NCI-H82 (cell line): ENCODE data around the gene TRMT1L.
A peak's percentile ranks its signal among the peaks of the same experiment; 100 is the strongest.
"Not testable (repeated sequence)": the region's sequence is repeated elsewhere in the genome, so short reads cannot be mapped to it uniquely, and the experiment has no call there.

Experiments used
- DNase-seq: peaks from one replicate; lab custom pipeline; 2025; lab: John Stamatoyannopoulos, UW

TRMT1L gene

GRCh38 chr1:185156854-185157598 is at the start of gene TRMT1L, which contains the start of gene SWT1:
Gene TRMT1L (minus strand): TSS chr1:185156953. CDS start chr1:185156712, 241 bp downstream.
Gene SWT1 (plus strand): TSS chr1:185157167. CDS start chr1:185160842, 3,675 bp downstream.
- peak; percentile 100 for DNase-seq

DNA sequence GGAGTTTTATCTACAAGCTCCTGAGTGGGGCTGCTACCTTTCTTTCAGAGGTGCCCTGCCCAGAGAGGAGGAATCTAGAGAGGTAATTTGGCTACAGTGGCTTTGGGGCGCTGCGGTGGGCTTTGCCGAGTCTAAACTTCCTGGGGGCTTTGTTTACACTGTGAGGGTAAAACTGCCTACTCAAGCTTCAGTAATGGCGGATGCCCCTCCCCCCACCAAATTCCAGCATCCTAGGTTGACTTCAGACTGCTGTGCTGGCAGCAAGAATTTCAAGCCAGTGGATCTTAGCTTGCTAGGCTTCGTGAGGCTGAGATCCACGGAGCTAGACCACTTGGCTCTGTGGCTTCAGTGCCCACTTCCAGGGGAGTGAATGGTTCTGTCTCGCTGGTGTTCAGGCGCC is 44.1 kb upstream of the TRMT1L start:
- no peak for DNase-seq

DNA sequence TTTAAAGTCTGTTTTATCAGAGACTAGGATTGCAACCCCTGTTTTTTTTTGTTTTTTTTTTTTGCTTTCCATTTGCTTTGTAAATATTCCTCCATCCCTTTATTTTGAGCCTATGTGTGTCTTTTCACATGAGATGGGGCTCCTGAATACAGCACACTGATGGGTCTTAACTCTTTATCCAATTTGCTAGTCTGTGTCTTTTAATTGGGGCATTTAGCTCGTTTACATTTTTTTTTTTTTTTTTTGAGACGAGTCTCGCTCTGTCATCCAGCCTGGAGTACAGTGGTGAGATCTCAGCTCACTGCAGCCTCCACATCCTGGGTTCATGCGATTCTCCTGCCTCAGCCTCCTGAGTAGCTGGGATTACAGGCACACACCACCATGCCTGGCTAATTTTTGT is 42.0 kb upstream of the TRMT1L start:
- not testable (repeated sequence) for DNase-seq

DNA sequence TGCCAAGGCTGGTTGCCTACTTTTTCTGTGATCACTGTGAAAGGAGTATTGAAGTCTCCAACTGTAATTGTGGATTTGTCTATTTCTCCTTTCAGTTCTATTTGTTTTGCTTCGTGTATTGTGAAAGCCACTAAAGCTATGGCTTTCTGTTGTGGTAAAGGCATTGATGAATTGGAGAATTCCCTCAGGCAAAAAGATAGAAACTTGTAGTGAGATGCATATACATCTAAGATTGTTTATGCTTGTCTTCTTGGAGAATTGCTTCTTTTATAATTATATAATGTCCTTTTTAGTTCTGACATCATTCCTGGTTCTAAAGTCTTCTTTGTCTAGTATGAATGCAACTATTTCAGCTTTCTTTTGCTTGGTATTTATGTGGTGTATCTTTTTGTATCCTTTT is 37.0 kb upstream of the TRMT1L start:
- DNase-seq: no peak

DNA sequence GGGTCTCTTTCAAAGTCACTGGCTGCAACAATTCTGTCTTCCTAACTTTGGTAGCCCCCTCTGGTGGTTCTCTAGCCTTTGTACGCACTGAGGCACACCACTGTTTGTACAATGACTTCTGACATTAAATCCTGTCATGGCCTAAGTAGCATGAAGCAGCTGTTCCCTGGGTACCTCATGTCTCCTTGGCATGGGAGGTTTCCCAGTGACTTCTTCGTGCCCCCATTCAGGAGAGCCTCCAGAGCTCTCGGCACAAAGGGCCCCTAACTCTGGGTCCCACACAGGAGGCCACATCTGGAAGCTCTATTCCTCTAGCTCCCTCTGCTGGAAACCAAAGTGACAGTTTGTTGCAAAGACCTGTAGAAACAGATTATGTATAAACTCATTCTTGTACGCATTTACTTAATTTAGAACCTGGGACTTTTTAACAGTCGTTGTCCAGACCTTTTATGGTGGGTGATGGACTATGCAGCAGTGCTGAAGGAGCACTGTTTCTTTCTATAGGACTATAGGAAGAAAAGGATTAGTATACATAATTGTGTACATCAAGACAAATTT is 13.6 kb upstream of the TRMT1L start:
- DNase-seq: peak; percentile 95

- DNase-seq: no peak
These were observed 9.4 kb upstream of the TRMT1L start for GRCh38 chr1:185166106-185166505.

DNA sequence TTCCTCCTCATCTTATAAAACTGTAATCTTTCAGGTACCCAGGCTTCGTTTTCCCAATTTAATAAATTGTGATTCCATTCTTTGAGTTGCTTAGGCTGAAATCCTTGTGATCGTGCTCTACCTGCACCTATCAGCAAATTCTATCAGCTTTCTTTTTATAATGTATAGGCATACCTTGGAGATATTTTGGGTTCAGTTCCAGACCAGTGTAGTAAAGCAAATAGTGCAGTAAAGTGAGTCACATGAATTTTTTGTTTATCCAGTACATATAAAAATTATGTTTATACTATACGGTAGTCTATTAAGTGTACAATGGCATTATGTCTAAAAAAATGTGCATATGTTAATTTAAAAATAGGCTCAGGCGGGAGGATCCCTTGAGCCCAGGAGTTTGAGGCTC is 5.7 kb upstream of the TRMT1L start:
- DNase-seq: no peak

- DNase-seq: no peak
These were observed 3.2 kb upstream of the TRMT1L start for GRCh38 chr1:185159966-185160365.

GRCh38 chr1:185158800-185159199 is 2.0 kb upstream of the TRMT1L start:
- DNase-seq: peak; percentile 68

GRCh38 chr1:185157599-185158412 is 1.1 kb upstream of the TRMT1L start:
- peak; percentile 88 for DNase-seq

DNA sequence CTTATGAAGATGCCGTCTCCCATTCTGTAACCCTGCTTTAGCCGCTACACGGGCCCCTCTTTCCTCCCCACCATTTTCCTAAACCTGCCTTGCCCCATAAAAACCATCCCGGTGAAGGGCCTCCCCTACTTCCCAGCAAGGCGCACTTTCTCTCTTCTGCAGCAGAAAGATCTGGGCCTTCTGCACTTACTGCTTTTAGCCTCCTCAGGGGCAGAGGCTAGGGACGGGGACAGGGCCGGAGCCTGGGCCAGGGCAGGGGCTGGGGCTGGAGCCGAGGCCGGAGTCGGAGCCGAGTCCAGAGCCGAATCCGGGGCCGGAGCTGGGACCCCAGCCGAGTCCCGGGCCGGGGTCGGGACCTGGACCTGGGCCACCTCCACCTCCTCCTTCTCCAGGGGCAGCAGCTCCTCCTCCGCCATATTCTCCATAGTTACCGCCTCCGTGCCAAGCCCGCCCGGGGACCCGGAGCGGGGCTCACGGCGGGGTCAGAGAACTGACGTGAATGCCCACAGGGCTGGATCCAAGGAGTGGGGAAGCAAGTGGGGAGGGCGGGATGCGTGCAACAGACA is 382 bp downstream of the TRMT1L start:
- peak; percentile 71 for DNase-seq

DNA sequence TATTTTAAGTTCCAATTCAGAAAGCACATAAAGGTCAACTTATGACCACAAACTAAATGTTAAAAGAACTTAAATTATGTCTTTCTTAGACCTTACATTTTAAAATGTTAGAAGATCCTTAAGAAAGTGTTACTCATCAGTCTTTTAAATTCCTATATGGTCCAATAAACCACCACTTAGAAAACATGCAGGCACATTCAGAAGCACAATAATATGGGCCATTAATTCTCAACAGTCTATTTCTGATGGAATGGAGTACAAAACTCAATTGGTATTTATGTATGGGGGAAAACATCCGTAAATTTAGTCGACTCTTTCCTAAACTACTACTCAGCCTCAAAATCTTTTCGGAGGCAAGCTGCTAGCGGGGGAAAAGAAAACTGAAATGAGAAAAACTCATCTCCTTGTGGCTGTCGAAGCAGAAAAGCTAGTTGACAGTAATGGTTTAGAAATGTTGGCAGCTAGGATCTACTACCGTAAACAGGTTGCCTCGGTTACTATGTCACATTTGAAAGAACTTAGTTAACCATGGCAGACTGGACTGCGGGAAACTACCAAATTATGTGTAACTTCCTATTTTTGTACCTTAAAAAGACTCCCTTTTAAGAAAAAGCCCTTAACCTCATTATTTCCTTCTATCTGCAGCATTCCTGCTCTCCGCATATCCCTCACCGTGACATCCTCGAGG is 1.0 kb downstream of the TRMT1L start:
- no peak for DNase-seq

DNA sequence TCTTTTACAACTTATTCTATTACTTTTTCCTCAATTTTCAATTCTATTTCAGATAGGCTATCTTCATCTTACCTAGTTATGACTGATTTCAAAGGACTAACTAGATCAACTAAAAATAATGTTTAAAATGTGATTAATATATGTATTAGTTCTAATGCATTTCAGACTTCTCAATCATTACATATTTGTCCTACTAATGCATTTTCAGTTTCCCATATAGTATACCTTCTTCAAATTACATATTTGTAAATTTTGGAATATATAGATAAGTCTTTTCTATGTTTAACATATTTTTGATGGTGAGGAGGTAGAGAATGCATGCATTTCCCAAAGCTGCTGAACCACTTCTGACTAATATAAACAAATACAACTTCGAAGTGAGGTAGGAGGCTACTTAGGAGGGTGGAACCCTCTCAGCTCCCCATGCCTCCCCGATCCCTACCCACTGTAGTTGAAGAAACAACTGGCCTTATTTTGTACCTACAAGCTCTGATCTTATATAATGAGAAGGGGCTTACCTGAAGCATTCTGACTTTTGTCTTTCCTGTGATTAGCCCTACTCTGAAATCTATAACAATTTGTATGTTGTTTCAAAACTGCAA is 1.7 kb downstream of the TRMT1L start:
- DNase-seq: no peak

DNA sequence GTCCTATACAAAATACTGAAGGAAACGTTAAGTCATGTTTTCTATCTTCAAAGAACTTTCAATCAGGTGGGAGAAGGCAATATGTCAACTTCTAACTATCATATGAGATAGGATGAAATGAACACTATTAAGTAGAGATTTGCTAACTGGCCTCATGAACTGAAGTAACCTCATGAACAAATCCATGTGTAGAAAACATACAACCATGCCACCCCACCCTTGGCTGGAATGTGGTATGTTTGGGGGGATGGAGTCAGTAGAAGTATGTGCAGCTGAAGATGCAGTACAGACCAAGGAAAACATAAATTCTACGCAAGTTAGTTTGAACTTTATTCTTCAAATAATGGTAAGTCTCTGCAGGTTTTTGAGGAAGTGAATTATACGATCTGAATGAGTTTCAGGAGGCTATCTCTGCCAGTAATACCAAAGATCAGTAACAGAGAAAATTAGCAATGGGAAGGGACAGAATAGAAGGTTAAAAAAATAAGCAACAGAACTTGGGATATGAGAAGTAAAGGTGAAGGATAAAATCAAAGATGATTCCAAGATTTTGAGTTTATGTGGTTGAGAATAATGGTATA is 4.5 kb downstream of the TRMT1L start:
- no peak for DNase-seq

DNA sequence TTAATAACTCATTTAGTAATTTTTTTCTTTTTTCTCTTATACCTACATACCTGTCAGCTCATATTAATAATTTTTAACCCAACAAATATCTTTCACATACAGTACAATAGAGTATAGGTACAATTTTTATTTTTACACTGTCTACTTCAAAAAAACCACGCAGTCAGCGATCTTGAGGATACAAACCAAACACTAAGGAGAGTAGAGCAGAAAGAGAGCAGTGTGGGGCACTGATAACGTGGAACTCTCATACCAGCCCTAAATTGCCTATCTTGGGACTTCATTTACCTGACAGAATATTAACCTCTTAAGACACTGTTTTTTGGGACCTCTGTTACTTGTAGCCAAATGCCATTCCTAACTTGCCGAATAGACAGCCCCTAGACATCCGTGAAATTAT is 5.5 kb downstream of the TRMT1L start:
- DNase-seq: no peak

DNA sequence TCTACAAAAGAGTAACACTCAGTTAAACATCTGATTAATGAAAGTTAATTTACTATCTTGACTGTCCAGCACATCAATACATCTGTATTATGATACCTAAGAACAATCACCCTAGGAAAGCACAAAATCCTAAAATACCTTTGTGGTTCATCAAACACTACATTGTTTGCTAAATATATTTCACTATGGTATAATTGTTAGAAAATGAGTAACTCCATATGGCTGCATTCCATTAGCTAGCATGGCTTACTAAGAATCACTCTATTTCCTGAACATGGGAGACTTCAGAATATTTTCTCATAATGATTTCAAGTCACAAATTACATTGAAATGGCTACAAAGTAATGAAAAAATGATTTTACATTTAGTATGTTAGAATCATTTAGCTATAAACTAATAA is 12.5 kb downstream of the TRMT1L start:
- DNase-seq: no peak

DNA sequence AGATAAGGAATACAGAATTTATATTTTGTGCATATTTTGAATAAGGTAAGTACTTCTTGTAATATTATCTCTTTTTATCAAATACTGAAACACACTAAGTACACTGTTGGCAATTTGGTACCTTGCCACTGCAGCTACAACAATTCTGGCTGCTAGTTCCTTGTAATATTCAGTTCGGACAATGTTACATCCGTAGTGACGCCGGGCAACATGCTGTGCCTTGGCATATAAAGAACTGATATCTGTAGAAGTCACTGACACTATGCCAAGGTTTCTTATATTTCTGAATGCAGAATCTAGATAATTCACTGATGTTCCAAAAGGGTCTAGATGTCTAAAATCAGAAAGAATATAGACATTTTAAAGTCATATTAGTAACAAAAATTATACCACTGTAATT is 17.5 kb downstream of the TRMT1L start:
- no peak for DNase-seq

- DNase-seq: no peak
These were observed 18.7 kb downstream of the TRMT1L start for GRCh38 chr1:185137896-185138545.

GRCh38 chr1:185132534-185132933 is 24.2 kb downstream of the TRMT1L start:
- no peak for DNase-seq

DNA sequence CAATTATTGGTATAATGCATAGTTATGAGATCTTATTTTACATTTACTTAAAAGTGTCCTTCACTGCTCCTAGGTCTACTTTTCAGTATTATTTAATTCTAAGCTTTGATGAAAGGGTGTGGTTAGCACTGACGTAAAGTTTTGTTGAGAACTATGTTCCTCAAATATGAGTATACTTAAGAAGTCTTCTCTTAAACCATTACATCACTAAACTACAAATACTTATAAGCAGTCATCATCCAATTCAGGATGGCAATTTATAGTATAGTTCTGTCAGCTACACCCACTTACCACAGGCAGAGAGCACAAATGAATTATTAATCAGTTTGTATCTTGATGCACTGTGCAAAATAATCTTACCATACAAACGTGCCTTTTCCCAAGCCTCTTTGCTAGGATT is 27.0 kb downstream of the TRMT1L start:
- DNase-seq: no peak

GRCh38 chr1:185112356-185112755 is 44.4 kb downstream of the TRMT1L start:
- DNase-seq: no peak
